Endothelial cell (in vitro differentiated cells): Measurements from ENCODE around the gene SHC4. TPM values are rescaled to one million over a fixed set of nuclear protein-coding genes. Genes with fewer than 3 reads are reported as not detected.
A peak's percentile ranks its signal among the peaks of the same experiment; 100 is the strongest.
"Not testable (repeated sequence)": the region's sequence is repeated elsewhere in the genome, so short reads cannot be mapped to it uniquely, and the experiment has no call there.

ENCODE experiments used
- DNase-seq: peaks from one replicate; pipeline ENCODE4 v3.0.0; 2021; ENCODE audit warnings: low spot score
- H3K27ac Mint-ChIP-seq: one replicate; pipeline ENCODE4 v1.8.0; 2021; ENCODE audit warnings: mixed read lengths, inconsistent platforms; ENCODE audit not compliant: unreplicated experiment
- H3K27me3 Mint-ChIP-seq: one replicate; pipeline ENCODE4 v1.8.0; 2021; ENCODE audit warnings: mild to moderate bottlenecking, moderate library complexity, mixed read lengths, inconsistent platforms; ENCODE audit not compliant: unreplicated experiment
- H3K36me3 Mint-ChIP-seq: one replicate; pipeline ENCODE4 v1.8.0; 2021; ENCODE audit warnings: mild to moderate bottlenecking, low read depth, mixed read lengths, inconsistent platforms; ENCODE audit not compliant: unreplicated experiment
- H3K4me1 Mint-ChIP-seq: one replicate; pipeline ENCODE4 v1.8.0; 2021; ENCODE audit warnings: mild to moderate bottlenecking, mixed read lengths, inconsistent platforms; ENCODE audit not compliant: unreplicated experiment
- H3K4me3 Mint-ChIP-seq: one replicate; pipeline ENCODE4 v1.8.0; 2021; ENCODE audit warnings: mild to moderate bottlenecking, mixed read lengths, inconsistent platforms; ENCODE audit not compliant: unreplicated experiment
- H3K9me3 Mint-ChIP-seq: one replicate; pipeline ENCODE4 v1.8.0; 2021; ENCODE audit warnings: mixed read lengths, inconsistent platforms; ENCODE audit not compliant: unreplicated experiment
- CTCF ChIP-seq: fragments of 200-600 bp; sonication (generic); IDR thresholded peaks from one replicate; pipeline ENCODE4 v1.5.0; 2021; ENCODE audit warnings: antibody characterized with exemption; ENCODE audit not compliant: unreplicated experiment
- total RNA-seq: library from RNA; stranded (reverse); fragmentation: NEBNext Ultra II Directional; extraction: Animal tissue kit (Norgen Biotek cat#: 25700); gene quantifications from one replicate; pipeline ENCODE4 v1.2.1, GENCODE V29; 2021; ENCODE audit not compliant: unreplicated experiment

The SHC4 gene
- total RNA-seq, 1 donor from 2014 or later: 6.8 TPM

GRCh38 chr15:48859426-48859825 lies 104.3 kb downstream of the SHC4 start:
- TF ChIP-seq CTCF: no peak
- DNase-seq: no peak
- Mint-ChIP-seq H3K4me3 (no peak overlapping the region), H3K36me3 (peaks cover 4% of the 10 kb centered on the region), H3K27ac (no peak overlapping the region), H3K27me3 (peaks cover 3% of the 10 kb centered on the region), H3K9me3 (no peaks in the 10 kb centered on the region), H3K4me1 (peaks cover 5% of the 10 kb centered on the region)

- Mint-ChIP-seq H3K36me3 (peaks cover 4% of the 10 kb centered on the region), H3K4me1 (peaks cover 5% of the 10 kb centered on the region), H3K27ac (no peak overlapping the region), H3K27me3 (peaks cover 3% of the 10 kb centered on the region), H3K9me3 (no peaks in the 10 kb centered on the region), H3K4me3 (no peak overlapping the region)
- no peak for TF ChIP-seq CTCF
- DNase-seq: no peak
These were observed 105.3 kb downstream of the SHC4 start for GRCh38 chr15:48858401-48858800.

GRCh38 chr15:48856942-48857341 lies 106.8 kb downstream of the SHC4 start:
- H3K27me3 Mint-ChIP-seq: no peaks in the 10 kb centered on the region
- DNase-seq: no peak
- no peak for TF ChIP-seq CTCF
- H3K4me1 Mint-ChIP-seq: no peaks in the 10 kb centered on the region
- H3K27ac Mint-ChIP-seq: no peak overlapping the region
- no peaks in the 10 kb centered on the region for H3K9me3 Mint-ChIP-seq
- H3K4me3 Mint-ChIP-seq: no peak overlapping the region
- H3K36me3 Mint-ChIP-seq: peaks cover 4% of the 10 kb centered on the region

DNA sequence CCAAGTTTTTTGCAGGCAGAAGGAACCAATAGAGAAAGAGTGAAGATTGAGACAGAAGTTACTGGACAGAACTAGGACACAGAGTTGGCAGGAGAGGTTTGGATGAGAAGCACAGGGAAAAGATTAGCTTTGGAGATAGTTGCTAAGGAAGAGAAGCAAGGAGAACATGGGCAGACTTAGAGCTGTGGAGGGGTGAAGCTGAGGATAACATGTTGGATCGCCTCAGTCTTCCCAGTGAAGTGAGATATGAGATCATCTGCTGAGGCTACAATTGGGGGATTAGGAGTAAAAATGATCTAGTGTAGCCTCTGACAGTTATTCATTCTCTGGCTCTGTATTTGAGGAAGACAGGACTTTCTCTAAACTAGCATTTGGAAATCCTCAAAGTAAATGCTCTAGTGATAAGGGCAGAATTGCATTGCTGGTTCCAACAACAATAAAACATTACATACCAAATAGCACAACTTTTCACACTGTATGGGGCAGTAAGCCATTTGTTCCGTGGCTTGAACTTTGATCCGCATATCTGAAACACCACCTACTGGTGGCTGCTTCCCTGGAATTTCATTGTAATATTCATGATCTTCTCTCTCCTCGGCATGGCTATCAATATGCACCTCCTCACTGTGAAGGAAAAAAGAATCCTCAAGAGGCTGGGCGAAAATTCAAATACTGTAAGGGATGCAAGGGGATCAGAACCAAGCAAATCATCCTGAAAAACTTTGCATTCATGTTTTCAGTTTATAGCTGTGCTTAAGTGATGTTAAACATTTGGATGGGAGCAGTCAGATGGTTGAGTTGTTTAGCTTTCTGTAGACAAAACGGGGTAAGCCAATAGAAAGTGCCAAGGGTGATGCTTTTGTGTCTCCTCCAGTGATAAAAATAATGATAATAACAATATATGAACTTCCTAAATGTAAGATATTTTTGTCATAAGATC lies 107.9 kb downstream of the SHC4 start:
- peaks cover 4% of the 10 kb centered on the region for H3K36me3 Mint-ChIP-seq
- H3K27ac Mint-ChIP-seq: no peak overlapping the region
- peak; percentile 35 for TF ChIP-seq CTCF
- no peak overlapping the region for H3K4me3 Mint-ChIP-seq
- DNase-seq: peak; percentile 35
- H3K27me3 Mint-ChIP-seq: no peaks in the 10 kb centered on the region
- H3K9me3 Mint-ChIP-seq: no peaks in the 10 kb centered on the region
- no peaks in the 10 kb centered on the region for H3K4me1 Mint-ChIP-seq

GRCh38 chr15:48854434-48854833 lies 109.3 kb downstream of the SHC4 start:
- H3K27me3 Mint-ChIP-seq, H3K4me1 Mint-ChIP-seq, H3K36me3 Mint-ChIP-seq, DNase-seq, H3K27ac Mint-ChIP-seq, H3K4me3 Mint-ChIP-seq, H3K9me3 Mint-ChIP-seq: not testable (repeated sequence)
